OCI-LY1 (cell line): Measurements from ENCODE around the gene H6PD.

Experiments
- EZH2 ChIP-seq: fragments of 200-600 bp; sonication (generic), shearing (Covaris generic); IDR thresholded peaks from 2 replicates; pipeline ENCODE4 v1.8.0; 2017; ENCODE audit warnings: borderline replicate concordance, mixed run types, mild to moderate bottlenecking, antibody characterized with exemption, low read length, moderate library complexity, mixed read lengths
- TF ChIP-seq, protein P1 (sequence below): fragments of 200-600 bp; sonication (generic), shearing (Covaris generic); IDR thresholded peaks from 2 replicates; pipeline ENCODE4 v1.5.1; 2017; ENCODE audit warnings: mild to moderate bottlenecking, antibody characterized with exemption, low read length, moderate library complexity, mixed read lengths

GRCh38 chr1:9296850-9297249 is 62.3 kb downstream of the H6PD start:
- TF ChIP-seq, protein P1, sequence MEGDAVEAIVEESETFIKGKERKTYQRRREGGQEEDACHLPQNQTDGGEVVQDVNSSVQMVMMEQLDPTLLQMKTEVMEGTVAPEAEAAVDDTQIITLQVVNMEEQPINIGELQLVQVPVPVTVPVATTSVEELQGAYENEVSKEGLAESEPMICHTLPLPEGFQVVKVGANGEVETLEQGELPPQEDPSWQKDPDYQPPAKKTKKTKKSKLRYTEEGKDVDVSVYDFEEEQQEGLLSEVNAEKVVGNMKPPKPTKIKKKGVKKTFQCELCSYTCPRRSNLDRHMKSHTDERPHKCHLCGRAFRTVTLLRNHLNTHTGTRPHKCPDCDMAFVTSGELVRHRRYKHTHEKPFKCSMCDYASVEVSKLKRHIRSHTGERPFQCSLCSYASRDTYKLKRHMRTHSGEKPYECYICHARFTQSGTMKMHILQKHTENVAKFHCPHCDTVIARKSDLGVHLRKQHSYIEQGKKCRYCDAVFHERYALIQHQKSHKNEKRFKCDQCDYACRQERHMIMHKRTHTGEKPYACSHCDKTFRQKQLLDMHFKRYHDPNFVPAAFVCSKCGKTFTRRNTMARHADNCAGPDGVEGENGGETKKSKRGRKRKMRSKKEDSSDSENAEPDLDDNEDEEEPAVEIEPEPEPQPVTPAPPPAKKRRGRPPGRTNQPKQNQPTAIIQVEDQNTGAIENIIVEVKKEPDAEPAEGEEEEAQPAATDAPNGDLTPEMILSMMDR, result no peak
- no peak for TF ChIP-seq EZH2
